ENCODE data around the gene NISCH.

The NISCH gene

DNA sequence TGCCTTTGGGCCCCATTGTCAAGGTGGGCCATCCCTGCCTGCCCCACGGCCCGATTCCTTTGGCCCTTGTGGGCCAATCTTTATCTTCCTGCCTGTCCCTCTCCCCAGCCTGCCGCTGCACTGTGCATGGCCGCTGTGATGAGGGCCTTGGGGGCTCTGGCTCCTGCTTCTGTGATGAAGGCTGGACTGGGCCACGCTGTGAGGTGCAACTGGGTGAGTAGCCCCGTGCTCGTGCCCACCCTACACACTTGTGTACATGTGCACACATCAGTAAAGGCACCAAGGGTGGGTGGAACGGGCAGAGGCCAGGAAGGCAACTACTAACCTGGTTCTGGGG, 66.1 kb downstream of the NISCH start:
- Histone ChIP-seq H3K79me2 (ENCODE audit: control insufficient read depth, insufficient read depth, low read length, poor library complexity) (peaks cover 2% of the 10 kb centered on the region), H3K18ac (ENCODE audit: low read length) (no peak overlapping the region), H3K23ac (ENCODE audit: low read length) (no peak overlapping the region), H3K14ac (ENCODE audit: low read length) (no peak overlapping the region), H3K9me3 (ENCODE audit: insufficient read depth, low read depth, low read length) (peaks cover 8% of the 10 kb centered on the region), H3K4me1 (ENCODE audit: control insufficient read depth in 1 of 2, insufficient read depth in 2 of 2, low read length in 2 of 2) (peaks cover 14 to 23% of the 10 kb centered on the region in 2 experiments), H3K27me3 (ENCODE audit: insufficient read depth, low read length) (no peaks in the 10 kb centered on the region), H3K4me3 (ENCODE audit: low read depth, low read length) (peak overlapping the region; percentile 2), H2BK120ac (ENCODE audit: insufficient read depth, low read length, poor library complexity) (no peak overlapping the region), H3K4me2 (ENCODE audit: low read length) (no peak overlapping the region), H4K8ac (ENCODE audit: low read depth, low read length) (no peak overlapping the region), H4K91ac (ENCODE audit: low read depth, low read length) (no peak overlapping the region), H3K9ac (ENCODE audit: low read length) (no peak overlapping the region), H3K27ac (ENCODE audit: low read depth, low read length) (no peak overlapping the region), H4K12ac (ENCODE audit: low read depth, low read length) (no peak overlapping the region), H3K4ac (ENCODE audit: low read depth, low read length) (no peak overlapping the region), H3K36me3 (ENCODE audit: control insufficient read depth in 1 of 2, insufficient read depth in 2 of 2, low read length in 2 of 2) (peaks cover 33 to 40% of the 10 kb centered on the region in 2 experiments), H3K79me1 (ENCODE audit: low read length) (peaks cover 12% of the 10 kb centered on the region), H2AK5ac (ENCODE audit: low read length) (no peak overlapping the region), H2AFZ (ENCODE audit: insufficient read depth, low read length, poor library complexity) (no peak overlapping the region), H2BK5ac (ENCODE audit: low read depth, low read length, poor library complexity) (no peak overlapping the region), H2BK12ac (ENCODE audit: low read length) (no peak overlapping the region)
- no peak for DNase-seq
- WGBS (ENCODE audit: extremely low coverage, insufficient coverage, insufficient read length): no CpG with 5 or more reads among the region's 8 CpGs

GRCh38 chr3:52521881-52522650, 66.7 kb downstream of the NISCH start:
- H3K4me3 ChIP-seq (ENCODE audit: low read depth, low read length): peak overlapping the region; percentile 23
- no peak overlapping the region for H3K9ac ChIP-seq (ENCODE audit: low read length)
- no peak overlapping the region for H2AK5ac ChIP-seq (ENCODE audit: low read length)
- H3K36me3 ChIP-seq (ENCODE audit: control insufficient read depth in 1 of 2, insufficient read depth in 2 of 2, low read length in 2 of 2): peaks cover 33 to 40% of the 10 kb centered on the region in 2 experiments
- peaks cover 8% of the 10 kb centered on the region for H3K9me3 ChIP-seq (ENCODE audit: insufficient read depth, low read depth, low read length)
- H3K79me2 ChIP-seq (ENCODE audit: control insufficient read depth, insufficient read depth, low read length, poor library complexity): peaks cover 2% of the 10 kb centered on the region
- WGBS (ENCODE audit: extremely low coverage, insufficient coverage, insufficient read length): no CpG with 5 or more reads among the region's 33 CpGs
- no peak overlapping the region for H2BK12ac ChIP-seq (ENCODE audit: low read length)
- DNase-seq: no peak
- no peaks in the 10 kb centered on the region for H3K27me3 ChIP-seq (ENCODE audit: insufficient read depth, low read length)
- no peak overlapping the region for H3K18ac ChIP-seq (ENCODE audit: low read length)
- no peak overlapping the region for H3K27ac ChIP-seq (ENCODE audit: low read depth, low read length)
- H3K23ac ChIP-seq (ENCODE audit: low read length): no peak overlapping the region
- no peak overlapping the region for H2AFZ ChIP-seq (ENCODE audit: insufficient read depth, low read length, poor library complexity)
- no peak overlapping the region for H2BK5ac ChIP-seq (ENCODE audit: low read depth, low read length, poor library complexity)
- H3K4me1 ChIP-seq (ENCODE audit: control insufficient read depth in 1 of 2, insufficient read depth in 2 of 2, low read length in 2 of 2): peaks cover 17 to 29% of the 10 kb centered on the region in 2 experiments
- H4K8ac ChIP-seq (ENCODE audit: low read depth, low read length): no peak overlapping the region
- H3K14ac ChIP-seq (ENCODE audit: low read length): no peak overlapping the region
- no peak overlapping the region for H2BK120ac ChIP-seq (ENCODE audit: insufficient read depth, low read length, poor library complexity)
- H3K79me1 ChIP-seq (ENCODE audit: low read length): peaks cover 12% of the 10 kb centered on the region
- H3K4me2 ChIP-seq (ENCODE audit: low read length): no peak overlapping the region
- H4K91ac ChIP-seq (ENCODE audit: low read depth, low read length): no peak overlapping the region
- H3K4ac ChIP-seq (ENCODE audit: low read depth, low read length): no peak overlapping the region
- H4K12ac ChIP-seq (ENCODE audit: low read depth, low read length): no peak overlapping the region

DNA sequence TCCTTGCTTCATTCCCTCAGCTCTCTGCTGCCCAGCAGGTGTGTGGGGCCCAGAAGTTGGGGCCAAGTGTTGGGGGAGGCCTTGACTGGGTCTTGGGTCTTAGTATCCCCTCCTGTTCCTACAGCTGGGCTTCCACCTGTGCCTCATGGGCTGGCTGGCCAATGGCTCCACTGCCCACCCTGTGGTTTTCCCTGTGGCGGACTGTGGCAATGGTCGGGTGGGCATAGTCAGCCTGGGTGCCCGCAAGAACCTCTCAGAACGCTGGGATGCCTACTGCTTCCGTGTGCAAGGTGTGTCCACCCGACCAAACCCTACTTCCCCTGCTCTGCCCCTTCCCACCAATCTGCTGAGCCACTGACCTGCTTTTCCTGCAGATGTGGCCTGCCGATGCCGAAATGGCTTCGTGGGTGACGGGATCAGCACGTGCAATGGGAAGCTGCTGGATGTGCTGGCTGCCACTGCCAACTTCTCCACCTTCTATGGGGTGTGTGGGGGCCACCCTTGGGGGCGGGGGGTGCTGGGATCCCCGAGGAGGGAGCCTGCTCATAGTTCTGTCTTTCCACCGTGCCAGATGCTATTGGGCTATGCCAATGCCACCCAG, 67.3 kb downstream of the NISCH start:
- H2BK120ac ChIP-seq (ENCODE audit: insufficient read depth, low read length, poor library complexity): no peak overlapping the region
- H4K91ac ChIP-seq (ENCODE audit: low read depth, low read length): no peak overlapping the region
- H3K79me2 ChIP-seq (ENCODE audit: control insufficient read depth, insufficient read depth, low read length, poor library complexity): peaks cover 2% of the 10 kb centered on the region
- H3K18ac ChIP-seq (ENCODE audit: low read length): no peak overlapping the region
- H2BK5ac ChIP-seq (ENCODE audit: low read depth, low read length, poor library complexity): no peak overlapping the region
- peaks cover 24 to 36% of the 10 kb centered on the region in 2 experiments for H3K4me1 ChIP-seq (ENCODE audit: control insufficient read depth in 1 of 2, insufficient read depth in 2 of 2, low read length in 2 of 2)
- no peak overlapping the region for H3K27ac ChIP-seq (ENCODE audit: low read depth, low read length)
- H4K8ac ChIP-seq (ENCODE audit: low read depth, low read length): no peak overlapping the region
- H3K23ac ChIP-seq (ENCODE audit: low read length): no peak overlapping the region
- no peak overlapping the region for H3K9ac ChIP-seq (ENCODE audit: low read length)
- no peak for DNase-seq
- H3K27me3 ChIP-seq (ENCODE audit: insufficient read depth, low read length): no peaks in the 10 kb centered on the region
- H3K4me2 ChIP-seq (ENCODE audit: low read length): no peak overlapping the region
- no peak overlapping the region for H2AK5ac ChIP-seq (ENCODE audit: low read length)
- no CpG with 5 or more reads among the region's 14 CpGs for WGBS (ENCODE audit: extremely low coverage, insufficient coverage, insufficient read length)
- H2AFZ ChIP-seq (ENCODE audit: insufficient read depth, low read length, poor library complexity): no peak overlapping the region
- H3K4me3 ChIP-seq (ENCODE audit: low read depth, low read length): no peak overlapping the region
- H3K36me3 ChIP-seq (ENCODE audit: control insufficient read depth in 1 of 2, insufficient read depth in 2 of 2, low read length in 2 of 2): peaks cover 40 to 46% of the 10 kb centered on the region in 2 experiments
- H3K79me1 ChIP-seq (ENCODE audit: low read length): peaks cover 18% of the 10 kb centered on the region
- peaks cover 7% of the 10 kb centered on the region for H3K9me3 ChIP-seq (ENCODE audit: insufficient read depth, low read depth, low read length)
- H2BK12ac ChIP-seq (ENCODE audit: low read length): no peak overlapping the region
- no peak overlapping the region for H3K4ac ChIP-seq (ENCODE audit: low read depth, low read length)
- H3K14ac ChIP-seq (ENCODE audit: low read length): no peak overlapping the region
- H4K12ac ChIP-seq (ENCODE audit: low read depth, low read length): no peak overlapping the region

DNA sequence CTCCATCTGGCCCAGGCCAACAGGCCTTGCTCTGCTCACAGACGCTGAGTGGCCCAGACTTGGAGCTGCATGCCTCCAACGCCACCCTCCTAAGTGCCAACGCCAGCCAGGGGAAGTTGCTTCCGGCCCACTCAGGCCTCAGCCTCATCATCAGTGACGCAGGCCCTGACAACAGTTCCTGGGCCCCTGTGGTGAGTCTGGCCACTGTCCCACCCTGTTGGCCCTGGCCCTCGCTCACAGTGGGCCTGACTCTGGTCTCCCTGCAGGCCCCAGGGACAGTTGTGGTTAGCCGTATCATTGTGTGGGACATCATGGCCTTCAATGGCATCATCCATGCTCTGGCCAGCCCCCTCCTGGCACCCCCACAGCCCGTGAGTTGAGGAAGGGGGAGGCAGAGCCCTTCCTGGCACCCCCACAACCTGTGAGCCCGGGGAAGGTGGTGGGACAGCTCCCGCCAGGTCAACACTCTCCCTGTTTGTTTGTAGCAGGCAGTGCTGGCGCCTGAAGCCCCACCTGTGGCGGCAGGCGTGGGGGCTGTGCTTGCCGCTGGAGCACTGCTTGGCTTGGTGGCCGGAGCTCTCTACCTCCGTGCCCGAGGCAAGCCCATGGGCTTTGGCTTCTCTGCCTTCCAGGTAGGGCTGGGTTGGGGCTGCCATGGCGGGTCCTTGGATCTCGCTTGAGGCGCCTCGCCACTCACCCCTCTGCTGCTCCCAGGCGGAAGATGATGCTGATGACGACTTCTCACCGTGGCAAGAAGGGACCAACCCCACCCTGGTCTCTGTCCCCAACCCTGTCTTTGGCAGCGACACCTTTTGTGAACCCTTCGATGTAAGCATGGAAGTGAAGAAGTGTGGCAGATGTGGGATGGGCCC, 68.2 kb downstream of the NISCH start:
- Histone ChIP-seq H3K9ac (ENCODE audit: low read length) (no peak overlapping the region), H4K91ac (ENCODE audit: low read depth, low read length) (no peak overlapping the region), H3K23ac (ENCODE audit: low read length) (no peak overlapping the region), H2AFZ (ENCODE audit: insufficient read depth, low read length, poor library complexity) (no peak overlapping the region), H3K9me3 (ENCODE audit: insufficient read depth, low read depth, low read length) (peaks cover 5% of the 10 kb centered on the region), H3K79me2 (ENCODE audit: control insufficient read depth, insufficient read depth, low read length, poor library complexity) (peaks cover 2% of the 10 kb centered on the region), H4K8ac (ENCODE audit: low read depth, low read length) (no peak overlapping the region), H3K27me3 (ENCODE audit: insufficient read depth, low read length) (no peaks in the 10 kb centered on the region), H3K36me3 (ENCODE audit: control insufficient read depth in 1 of 2, insufficient read depth in 2 of 2, low read length in 2 of 2) (peaks cover 48 to 55% of the 10 kb centered on the region in 2 experiments), H2AK5ac (ENCODE audit: low read length) (no peak overlapping the region), H3K79me1 (ENCODE audit: low read length) (peaks cover 18% of the 10 kb centered on the region), H4K12ac (ENCODE audit: low read depth, low read length) (no peak overlapping the region), H3K4me2 (ENCODE audit: low read length) (no peak overlapping the region), H3K18ac (ENCODE audit: low read length) (no peak overlapping the region), H3K4me1 (ENCODE audit: control insufficient read depth in 1 of 2, insufficient read depth in 2 of 2, low read length in 2 of 2) (peaks cover 31 to 40% of the 10 kb centered on the region in 2 experiments), H3K4ac (ENCODE audit: low read depth, low read length) (no peak overlapping the region), H2BK12ac (ENCODE audit: low read length) (no peak overlapping the region), H3K4me3 (ENCODE audit: low read depth, low read length) (no peak overlapping the region), H3K14ac (ENCODE audit: low read length) (no peak overlapping the region), H3K27ac (ENCODE audit: low read depth, low read length) (no peak overlapping the region), H2BK120ac (ENCODE audit: insufficient read depth, low read length, poor library complexity) (no peak overlapping the region), H2BK5ac (ENCODE audit: low read depth, low read length, poor library complexity) (no peak overlapping the region)
- no CpG with 5 or more reads among the region's 26 CpGs for WGBS (ENCODE audit: extremely low coverage, insufficient coverage, insufficient read length)
- no peak for DNase-seq
